ENCODE results near the gene IL27RA. TPM values are rescaled to one million over a fixed set of nuclear protein-coding genes. Genes with fewer than 3 reads are reported as not detected.

IL27RA gene
- 4.8 TPM for polyA plus RNA-seq (2013, experiment 1 of 2)
- 4.3 TPM for polyA plus RNA-seq (2013, experiment 2 of 2)

GRCh38 chr19:14031719-14032480 is at the start of gene IL27RA:
TSS of gene IL27RA (plus strand) at chr19:14031762. CDS start at chr19:14031873, 111 bp downstream.
- Histone ChIP-seq H3K27ac (replicated peaks; ENCODE audit: low read length) (no peak within 1 kb of the TSS), H2BK12ac (ENCODE audit: low read length) (peak within 1 kb of the TSS; percentile 99), H3K36me3 (replicated peaks in 1 of 2; ENCODE audit: control insufficient read depth in 2 of 2, insufficient read depth in 2 of 2, low read length in 2 of 2) (no peaks in the 10 kb centered on the region), H3K4ac (ENCODE audit: low read length) (peak within 1 kb of the TSS; percentile 95), H2AFZ (ENCODE audit: low read length) (peak within 1 kb of the TSS; percentile 97), H3K9me3 (replicated peaks in 1 of 2; ENCODE audit: control insufficient read depth in 2 of 2, insufficient read depth in 1 of 2, low read depth in 1 of 2, low read length in 2 of 2) (no peaks in the 10 kb centered on the region), H3K4me2 (ENCODE audit: insufficient read depth, low read length, poor library complexity, severe bottlenecking) (peak within 1 kb of the TSS; percentile 100), H3K9ac (ENCODE audit: low read depth, low read length, poor library complexity) (peak within 1 kb of the TSS; percentile 90), H4K91ac (ENCODE audit: low read depth, low read length, poor library complexity) (no peak within 1 kb of the TSS), H3K23ac (ENCODE audit: low read depth, low read length, poor library complexity) (peak within 1 kb of the TSS; percentile 95), H2BK15ac (ENCODE audit: low read length) (peak within 1 kb of the TSS; percentile 99), H3K4me3 (ENCODE audit: low read length in 2 of 2) (peak within 1 kb of the TSS; percentile 64 to 91), H3K14ac (ENCODE audit: low read length) (peak within 1 kb of the TSS; percentile 94), H2BK120ac (ENCODE audit: low read depth, low read length) (peak within 1 kb of the TSS; percentile 47), H3K27me3 (ENCODE audit: control insufficient read depth in 3 of 3, insufficient read depth in 3 of 3, low read depth in 1 of 3, low read length in 3 of 3) (peaks cover 0 to 21% (median 13%) of the 10 kb centered on the region in 3 experiments), H2AK5ac (ENCODE audit: low read depth, low read length) (peak within 1 kb of the TSS; percentile 97), H3K4me1 (ENCODE audit: control insufficient read depth in 2 of 2, insufficient read depth in 1 of 2, low read depth in 1 of 2, low read length in 2 of 2) (peaks cover 0 to 1% of the 10 kb centered on the region in 2 donors), H4K8ac (ENCODE audit: low read depth, low read length) (peak within 1 kb of the TSS; percentile 99), H3K79me1 (ENCODE audit: low read depth, low read length) (no peaks in the 10 kb centered on the region), H3K18ac (ENCODE audit: low read length) (peak within 1 kb of the TSS; percentile 99), H2BK5ac (ENCODE audit: low read length) (peak within 1 kb of the TSS; percentile 94)
- WGBS, 2 donors (ENCODE audit: extremely low coverage in 2 of 2, insufficient read length in 2 of 2, insufficient replicate concordance in 1 of 2), result no CpG with 5 or more reads among the region's 63 CpGs
- peak; percentile 54 for DNase-seq (ENCODE audit: low spot score)

GRCh38 chr19:13981988-13982501 is 49.5 kb upstream of the IL27RA start:
- H3K4me2 ChIP-seq (ENCODE audit: insufficient read depth, low read length, poor library complexity, severe bottlenecking), result no peak overlapping the region
- no peak for DNase-seq (ENCODE audit: low spot score)
- H2BK12ac ChIP-seq (ENCODE audit: low read length), result no peak overlapping the region
- peak overlapping the region; percentile 48 for H3K18ac ChIP-seq (ENCODE audit: low read length)
- H3K9ac ChIP-seq (ENCODE audit: low read depth, low read length, poor library complexity), result peak overlapping the region; percentile 77
- H3K27me3 ChIP-seq (ENCODE audit: control insufficient read depth in 3 of 3, insufficient read depth in 3 of 3, low read depth in 1 of 3, low read length in 3 of 3), result no peaks in the 10 kb centered on the region
- H3K4me3 ChIP-seq (ENCODE audit: low read length in 2 of 2), result no peak overlapping the region
- no peak overlapping the region for H4K91ac ChIP-seq (ENCODE audit: low read depth, low read length, poor library complexity)
- H3K79me1 ChIP-seq (ENCODE audit: low read depth, low read length), result peaks cover 10% of the 10 kb centered on the region
- peaks cover 15 to 20% of the 10 kb centered on the region in 2 donors for H3K36me3 ChIP-seq (replicated peaks in 1 of 2; ENCODE audit: control insufficient read depth in 2 of 2, insufficient read depth in 2 of 2, low read length in 2 of 2)
- H3K9me3 ChIP-seq (replicated peaks in 1 of 2; ENCODE audit: control insufficient read depth in 2 of 2, insufficient read depth in 1 of 2, low read depth in 1 of 2, low read length in 2 of 2), result no peaks in the 10 kb centered on the region
- no peak overlapping the region for H2BK15ac ChIP-seq (ENCODE audit: low read length)
- H4K8ac ChIP-seq (ENCODE audit: low read depth, low read length), result no peak overlapping the region
- H3K14ac ChIP-seq (ENCODE audit: low read length), result no peak overlapping the region
- H2BK5ac ChIP-seq (ENCODE audit: low read length), result no peak overlapping the region
- no peak overlapping the region for H2BK120ac ChIP-seq (ENCODE audit: low read depth, low read length)
- no peak overlapping the region for H3K27ac ChIP-seq (replicated peaks; ENCODE audit: low read length)
- H2AFZ ChIP-seq (ENCODE audit: low read length), result no peak overlapping the region
- H3K4ac ChIP-seq (ENCODE audit: low read length), result no peak overlapping the region
- H2AK5ac ChIP-seq (ENCODE audit: low read depth, low read length), result no peak overlapping the region
- peaks cover 11 to 18% of the 10 kb centered on the region in 2 donors for H3K4me1 ChIP-seq (ENCODE audit: control insufficient read depth in 2 of 2, insufficient read depth in 1 of 2, low read depth in 1 of 2, low read length in 2 of 2)
- H3K23ac ChIP-seq (ENCODE audit: low read depth, low read length, poor library complexity), result peak overlapping the region; percentile 96
- WGBS, 2 donors (ENCODE audit: extremely low coverage in 2 of 2, insufficient read length in 2 of 2, insufficient replicate concordance in 1 of 2), result no CpG with 5 or more reads among the region's 17 CpGs

- Histone ChIP-seq H2AFZ (ENCODE audit: low read length) (no peak overlapping the region), H2AK5ac (ENCODE audit: low read depth, low read length) (no peak overlapping the region), H3K23ac (ENCODE audit: low read depth, low read length, poor library complexity) (no peak overlapping the region), H2BK120ac (ENCODE audit: low read depth, low read length) (no peak overlapping the region), H2BK12ac (ENCODE audit: low read length) (no peak overlapping the region), H3K27ac (replicated peaks; ENCODE audit: low read length) (no peak overlapping the region), H3K4me1 (ENCODE audit: control insufficient read depth in 2 of 2, insufficient read depth in 1 of 2, low read depth in 1 of 2, low read length in 2 of 2) (peaks cover 11 to 18% of the 10 kb centered on the region in 2 donors), H3K18ac (ENCODE audit: low read length) (no peak overlapping the region), H3K36me3 (replicated peaks in 1 of 2; ENCODE audit: control insufficient read depth in 2 of 2, insufficient read depth in 2 of 2, low read length in 2 of 2) (peaks cover 13 to 20% of the 10 kb centered on the region in 2 donors), H3K27me3 (ENCODE audit: control insufficient read depth in 3 of 3, insufficient read depth in 3 of 3, low read depth in 1 of 3, low read length in 3 of 3) (no peaks in the 10 kb centered on the region), H3K9ac (ENCODE audit: low read depth, low read length, poor library complexity) (no peak overlapping the region), H3K4me3 (ENCODE audit: low read length in 2 of 2) (peak overlapping the region in 1 of 2 donors; percentile 21), H3K14ac (ENCODE audit: low read length) (no peak overlapping the region), H3K9me3 (replicated peaks in 1 of 2; ENCODE audit: control insufficient read depth in 2 of 2, insufficient read depth in 1 of 2, low read depth in 1 of 2, low read length in 2 of 2) (no peaks in the 10 kb centered on the region), H2BK5ac (ENCODE audit: low read length) (no peak overlapping the region), H3K4ac (ENCODE audit: low read length) (no peak overlapping the region), H4K8ac (ENCODE audit: low read depth, low read length) (no peak overlapping the region), H3K79me1 (ENCODE audit: low read depth, low read length) (peaks cover 10% of the 10 kb centered on the region), H2BK15ac (ENCODE audit: low read length) (peak overlapping the region; percentile 3), H4K91ac (ENCODE audit: low read depth, low read length, poor library complexity) (no peak overlapping the region), H3K4me2 (ENCODE audit: insufficient read depth, low read length, poor library complexity, severe bottlenecking) (no peak overlapping the region)
- WGBS, 2 donors (ENCODE audit: extremely low coverage in 2 of 2, insufficient read length in 2 of 2, insufficient replicate concordance in 1 of 2), result no CpG with 5 or more reads among the region's 9 CpGs
- no peak for DNase-seq (ENCODE audit: low spot score)
Observed at GRCh38 chr19:13982773-13983172, 48.8 kb upstream of the IL27RA start.

GRCh38 chr19:13983213-13983889 is 48.2 kb upstream of the IL27RA start:
- H2AK5ac ChIP-seq (ENCODE audit: low read depth, low read length), result no peak overlapping the region
- H2BK15ac ChIP-seq (ENCODE audit: low read length), result peak overlapping the region; percentile 3
- H3K23ac ChIP-seq (ENCODE audit: low read depth, low read length, poor library complexity), result no peak overlapping the region
- no peak overlapping the region for H3K4me2 ChIP-seq (ENCODE audit: insufficient read depth, low read length, poor library complexity, severe bottlenecking)
- no peak overlapping the region for H2AFZ ChIP-seq (ENCODE audit: low read length)
- no peak overlapping the region for H2BK5ac ChIP-seq (ENCODE audit: low read length)
- H3K4me3 ChIP-seq (ENCODE audit: low read length in 2 of 2), result peak overlapping the region in 1 of 2 donors; percentile 21
- H2BK12ac ChIP-seq (ENCODE audit: low read length), result no peak overlapping the region
- H3K18ac ChIP-seq (ENCODE audit: low read length), result no peak overlapping the region
- H4K8ac ChIP-seq (ENCODE audit: low read depth, low read length), result no peak overlapping the region
- no peak overlapping the region for H3K4ac ChIP-seq (ENCODE audit: low read length)
- H2BK120ac ChIP-seq (ENCODE audit: low read depth, low read length), result no peak overlapping the region
- no peaks in the 10 kb centered on the region for H3K27me3 ChIP-seq (ENCODE audit: control insufficient read depth in 3 of 3, insufficient read depth in 3 of 3, low read depth in 1 of 3, low read length in 3 of 3)
- peaks cover 10% of the 10 kb centered on the region for H3K79me1 ChIP-seq (ENCODE audit: low read depth, low read length)
- H3K36me3 ChIP-seq (replicated peaks in 1 of 2; ENCODE audit: control insufficient read depth in 2 of 2, insufficient read depth in 2 of 2, low read length in 2 of 2), result peaks cover 12 to 22% of the 10 kb centered on the region in 2 donors
- no peaks in the 10 kb centered on the region for H3K9me3 ChIP-seq (replicated peaks in 1 of 2; ENCODE audit: control insufficient read depth in 2 of 2, insufficient read depth in 1 of 2, low read depth in 1 of 2, low read length in 2 of 2)
- H3K9ac ChIP-seq (ENCODE audit: low read depth, low read length, poor library complexity), result no peak overlapping the region
- WGBS, 2 donors (ENCODE audit: extremely low coverage in 2 of 2, insufficient read length in 2 of 2, insufficient replicate concordance in 1 of 2), result no CpG with 5 or more reads among the region's 21 CpGs
- no peak overlapping the region for H4K91ac ChIP-seq (ENCODE audit: low read depth, low read length, poor library complexity)
- DNase-seq (ENCODE audit: low spot score), result no peak
- no peak overlapping the region for H3K27ac ChIP-seq (replicated peaks; ENCODE audit: low read length)
- no peak overlapping the region for H3K14ac ChIP-seq (ENCODE audit: low read length)
- peaks cover 11 to 18% of the 10 kb centered on the region in 2 donors for H3K4me1 ChIP-seq (ENCODE audit: control insufficient read depth in 2 of 2, insufficient read depth in 1 of 2, low read depth in 1 of 2, low read length in 2 of 2)
